DMS 273 treated with DMSO at 0.1 percent for 48 hours (cell line): ENCODE data around the gene MCRS1.
"Not testable (repeated sequence)": the region's sequence is repeated elsewhere in the genome, so short reads cannot be mapped to it uniquely, and the experiment has no call there.

Experiments used
- DNase-seq: peaks from one replicate; lab custom pipeline; 2025; lab: John Stamatoyannopoulos, UW

MCRS1 gene

GRCh38 chr12:49567611-49568441 is at the start of gene MCRS1:
Gene MCRS1, minus strand, starts transcription at chr12:49568142. Its CDS starts 1,411 bp downstream, at chr12:49566731.
- DNase-seq: peak; percentile 43

GRCh38 chr12:49616533-49617219 is 48.7 kb upstream of the MCRS1 start:
- DNase-seq: no peak

- DNase-seq: no peak
Observed at GRCh38 chr12:49615725-49616124, 47.8 kb upstream of the MCRS1 start.

- no peak for DNase-seq
Observed at GRCh38 chr12:49612210-49612609, 44.3 kb upstream of the MCRS1 start.

GRCh38 chr12:49610785-49611184 is 42.8 kb upstream of the MCRS1 start:
- DNase-seq: not testable (repeated sequence)

- DNase-seq: no peak
Observed at GRCh38 chr12:49609875-49610154, 41.9 kb upstream of the MCRS1 start.

- no peak for DNase-seq
Observed at GRCh38 chr12:49609059-49609874, 41.3 kb upstream of the MCRS1 start.

GRCh38 chr12:49605539-49605938 is 37.6 kb upstream of the MCRS1 start, which contains the start of gene FAM186B:
Gene FAM186B, minus strand, starts transcription at chr12:49605639. Its CDS starts 162 bp downstream, at chr12:49605477.
- not testable (repeated sequence) for DNase-seq

- DNase-seq: no peak
Observed at GRCh38 chr12:49604856-49605255, 36.9 kb upstream of the MCRS1 start.

GRCh38 chr12:49603721-49604120 is 35.8 kb upstream of the MCRS1 start:
- DNase-seq: no peak

GRCh38 chr12:49599961-49600360 is 32.0 kb upstream of the MCRS1 start:
- no peak for DNase-seq

- DNase-seq: no peak
Observed at GRCh38 chr12:49598527-49598926, 30.6 kb upstream of the MCRS1 start.

GRCh38 chr12:49588721-49589516 is 21.0 kb upstream of the MCRS1 start:
- DNase-seq: no peak

- no peak for DNase-seq
Observed at GRCh38 chr12:49588281-49588680, 20.3 kb upstream of the MCRS1 start.

- DNase-seq: no peak
Observed at GRCh38 chr12:49587174-49587908, 19.4 kb upstream of the MCRS1 start.

- no peak for DNase-seq
Observed at GRCh38 chr12:49585477-49586459, 17.8 kb upstream of the MCRS1 start.

GRCh38 chr12:49584591-49584990 is 16.6 kb upstream of the MCRS1 start:
- no peak for DNase-seq

GRCh38 chr12:49583366-49584094 is 15.6 kb upstream of the MCRS1 start:
- DNase-seq: no peak

- no peak for DNase-seq
Observed at GRCh38 chr12:49582850-49583249, 14.9 kb upstream of the MCRS1 start.
